Fibroblast of the aortic adventitia (primary cell): ENCODE measurements around the gene MED20. TPM values are rescaled to one million over a fixed set of nuclear protein-coding genes. Genes with fewer than 3 reads are reported as not detected.

Source experiments
- DNase-seq: peaks from one replicate; pipeline ENCODE4 v3.0.0-alpha.2; 2010; ENCODE audit warnings: low read depth
- H3K4me3 ChIP-seq: 2 replicates; pipeline ENCODE4 v1.5.1; 2011; ENCODE audit warnings: low read depth, mild to moderate bottlenecking, control low read depth, low read length, moderate library complexity
- total RNA-seq: library from RNA; depleted of rRNA; stranded (reverse); fragments of >200 nt; gene quantifications from 2 replicates; pipeline ENCODE4 v1.2.3, GENCODE V29; 2012; ENCODE audit warnings: low replicate concordance
- TF ChIP-seq, protein P1 (sequence below): IDR thresholded peaks from 2 replicates; pipeline ENCODE4 v1.5.1; 2011; ENCODE audit warnings: mild to moderate bottlenecking, low read length, control low read depth, inconsistent platforms; ENCODE audit not compliant: insufficient read depth

MED20 gene
- total RNA-seq, 1 donor: 29.9 TPM

DNA sequence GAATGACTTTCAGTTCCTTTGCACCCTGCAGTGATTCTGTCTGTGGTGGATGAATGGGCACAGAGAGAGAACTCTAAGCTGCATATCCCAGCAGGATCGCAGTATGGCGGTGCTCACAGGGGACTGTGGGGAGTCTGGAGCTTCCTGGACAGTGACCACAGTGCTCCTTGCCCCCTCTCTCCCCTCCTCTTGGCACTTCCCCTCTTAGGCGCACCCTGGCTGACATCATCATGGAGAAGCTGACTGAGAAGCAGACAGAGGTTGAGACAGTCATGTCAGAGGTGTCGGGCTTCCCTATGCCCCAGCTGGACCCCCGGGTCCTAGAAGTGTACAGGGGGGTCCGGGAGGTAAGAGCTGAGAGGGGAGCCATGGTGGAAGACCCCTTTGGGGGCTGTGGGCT is 9.0 kb upstream of the MED20 start:
- DNase-seq: no peak
- H3K4me3 ChIP-seq: no peak overlapping the region
- TF ChIP-seq, protein P1, sequence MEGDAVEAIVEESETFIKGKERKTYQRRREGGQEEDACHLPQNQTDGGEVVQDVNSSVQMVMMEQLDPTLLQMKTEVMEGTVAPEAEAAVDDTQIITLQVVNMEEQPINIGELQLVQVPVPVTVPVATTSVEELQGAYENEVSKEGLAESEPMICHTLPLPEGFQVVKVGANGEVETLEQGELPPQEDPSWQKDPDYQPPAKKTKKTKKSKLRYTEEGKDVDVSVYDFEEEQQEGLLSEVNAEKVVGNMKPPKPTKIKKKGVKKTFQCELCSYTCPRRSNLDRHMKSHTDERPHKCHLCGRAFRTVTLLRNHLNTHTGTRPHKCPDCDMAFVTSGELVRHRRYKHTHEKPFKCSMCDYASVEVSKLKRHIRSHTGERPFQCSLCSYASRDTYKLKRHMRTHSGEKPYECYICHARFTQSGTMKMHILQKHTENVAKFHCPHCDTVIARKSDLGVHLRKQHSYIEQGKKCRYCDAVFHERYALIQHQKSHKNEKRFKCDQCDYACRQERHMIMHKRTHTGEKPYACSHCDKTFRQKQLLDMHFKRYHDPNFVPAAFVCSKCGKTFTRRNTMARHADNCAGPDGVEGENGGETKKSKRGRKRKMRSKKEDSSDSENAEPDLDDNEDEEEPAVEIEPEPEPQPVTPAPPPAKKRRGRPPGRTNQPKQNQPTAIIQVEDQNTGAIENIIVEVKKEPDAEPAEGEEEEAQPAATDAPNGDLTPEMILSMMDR: no peak

DNA sequence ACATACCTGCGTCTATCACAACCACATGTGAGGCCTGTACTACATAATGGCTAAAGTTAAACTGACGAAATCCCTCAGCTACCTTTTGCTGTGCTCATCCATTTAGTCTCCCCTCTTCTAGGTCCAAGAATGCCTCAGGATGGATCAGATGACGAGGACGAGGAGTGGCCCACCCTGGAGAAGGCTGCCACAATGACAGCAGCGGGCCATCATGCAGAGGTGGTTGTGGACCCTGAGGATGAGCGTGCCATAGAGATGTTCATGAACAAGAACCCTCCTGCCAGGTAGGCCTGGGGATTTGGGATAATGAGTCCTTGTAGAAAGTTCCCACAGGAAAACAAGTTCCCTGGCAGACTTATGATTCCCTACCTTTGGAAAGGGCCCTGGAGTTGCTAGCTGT is 6.3 kb upstream of the MED20 start:
- TF ChIP-seq, protein P1: no peak
- no peak for DNase-seq
- H3K4me3 ChIP-seq: no peak overlapping the region

DNA sequence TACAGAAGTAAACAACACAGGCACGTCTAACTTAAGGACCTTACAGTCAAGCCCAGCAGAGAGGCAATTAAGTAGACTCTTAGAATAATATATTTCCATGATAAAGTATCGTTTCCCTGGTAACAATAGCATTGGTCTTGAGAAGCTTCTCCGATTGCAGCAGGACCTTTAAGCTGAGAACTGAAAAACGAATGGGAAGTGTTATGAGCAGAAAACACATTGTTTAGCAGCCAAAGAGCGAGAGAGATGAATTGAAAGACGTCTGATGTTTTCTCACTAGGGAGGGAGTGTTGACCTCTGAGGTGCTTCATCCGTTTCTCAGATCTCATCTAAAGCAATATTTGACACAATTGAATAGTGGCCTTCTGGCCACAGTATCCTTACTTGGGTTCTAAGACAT is 1.2 kb upstream of the MED20 start:
- H3K4me3 ChIP-seq: peak overlapping the region; percentile 100
- TF ChIP-seq, protein P1: no peak
- no peak for DNase-seq

DNA sequence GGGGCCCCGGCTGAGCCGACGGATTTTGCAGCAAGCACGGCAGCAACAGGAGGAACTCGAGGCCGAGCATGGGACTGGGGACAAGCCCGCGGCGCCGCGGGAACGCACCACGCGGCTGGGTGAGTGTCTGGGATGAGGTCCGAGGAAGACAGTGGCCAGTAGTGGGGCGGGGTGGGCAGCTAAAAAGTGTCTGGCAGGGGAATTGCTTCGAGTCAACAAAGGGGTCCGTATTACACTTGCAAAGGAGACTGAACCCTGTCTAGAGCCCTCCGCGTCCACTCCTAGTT is 716 bp upstream of the MED20 start:
- TF ChIP-seq, protein P1: no peak
- DNase-seq: no peak

DNA sequence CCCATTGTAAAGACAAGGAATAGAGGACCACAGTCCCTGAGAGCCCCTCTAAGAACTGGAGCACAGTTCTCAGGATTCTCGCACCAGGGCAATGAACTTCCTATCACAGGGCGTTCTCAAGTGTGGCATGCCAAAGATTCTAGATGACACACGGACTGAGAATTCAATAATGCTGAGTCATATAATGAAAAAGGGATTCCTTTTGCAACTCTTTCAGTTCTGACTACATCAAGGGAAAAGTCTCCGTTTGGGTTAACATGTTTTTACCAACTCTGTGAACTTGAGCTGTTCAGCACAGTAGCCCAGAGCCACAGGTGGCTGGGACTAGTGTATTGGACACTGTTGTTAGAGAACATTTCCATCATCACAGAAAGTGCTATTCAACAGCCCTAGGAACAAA is 3.4 kb downstream of the MED20 start:
- TF ChIP-seq, protein P1: no peak
- H3K4me3 ChIP-seq: no peak overlapping the region

More for the DNA sequence above, 716 bp upstream of the MED20 start:
- H3K4me3 ChIP-seq: peak overlapping the region; percentile 100

DNA sequence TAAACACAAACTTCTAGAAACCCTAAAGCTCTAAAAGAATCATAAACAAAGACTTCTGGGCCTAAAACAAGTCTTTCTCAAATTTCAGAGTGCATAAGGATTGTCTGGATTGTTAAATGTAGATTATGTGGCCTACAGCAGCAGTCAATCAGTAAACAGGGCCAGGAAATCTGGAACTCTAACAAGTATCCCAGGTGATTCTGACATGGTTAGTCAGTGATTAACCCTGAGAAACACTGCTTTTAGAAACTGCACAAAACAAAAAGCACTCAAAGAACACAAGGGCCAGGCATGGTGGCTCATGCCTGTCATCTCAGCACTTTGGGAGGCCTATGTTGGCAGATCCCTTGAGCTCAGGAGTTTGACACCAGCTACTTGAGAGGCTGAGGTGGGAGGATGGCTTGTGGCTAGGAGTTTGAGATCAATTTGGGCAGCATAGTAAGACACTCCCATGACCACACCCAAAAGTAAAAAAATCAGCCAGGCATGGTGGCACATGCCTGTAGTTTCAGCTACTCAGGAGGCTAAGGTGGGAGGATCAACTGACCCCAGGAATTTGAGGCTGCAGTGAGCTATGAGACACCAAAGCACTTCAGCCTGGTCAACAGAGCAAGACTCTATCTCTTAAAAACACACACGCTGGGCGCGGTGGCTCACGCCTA is 5.9 kb downstream of the MED20 start:
- TF ChIP-seq, protein P1: no peak
- no peak overlapping the region for H3K4me3 ChIP-seq
- DNase-seq: no peak

More for the DNA sequence above, 3.4 kb downstream of the MED20 start:
- DNase-seq: peak; percentile 94

DNA sequence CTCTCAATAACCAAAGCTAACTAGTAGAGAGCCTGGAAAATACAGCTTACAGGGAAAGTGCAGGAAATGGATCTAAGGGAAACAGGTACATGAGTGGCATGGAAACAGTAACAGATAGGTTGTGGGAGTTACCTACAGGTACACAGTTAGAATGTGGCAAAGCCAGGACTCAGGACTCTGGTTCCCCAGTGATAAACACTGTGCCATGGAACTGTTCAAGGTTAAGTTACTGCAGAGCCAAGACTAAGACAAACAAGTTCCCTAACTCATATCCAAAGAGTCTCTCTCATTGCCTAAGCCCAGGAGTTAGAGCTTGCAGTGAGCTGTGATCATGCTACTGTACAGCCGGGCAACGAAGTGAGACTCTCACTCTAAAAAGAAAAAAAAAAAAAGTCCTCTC is 6.6 kb downstream of the MED20 start:
- DNase-seq: no peak
- no peak overlapping the region for H3K4me3 ChIP-seq
- TF ChIP-seq, protein P1: no peak
